HG03196 (cell line): Measurements from ENCODE around the gene SLC9A3.

Experiments
- ATAC-seq: cut with Tn5 transposase; IDR thresholded peaks from one replicate; pipeline ENCODE4 v1.9.1; 2021; ENCODE audit not compliant: unreplicated experiment

Gene SLC9A3

DNA sequence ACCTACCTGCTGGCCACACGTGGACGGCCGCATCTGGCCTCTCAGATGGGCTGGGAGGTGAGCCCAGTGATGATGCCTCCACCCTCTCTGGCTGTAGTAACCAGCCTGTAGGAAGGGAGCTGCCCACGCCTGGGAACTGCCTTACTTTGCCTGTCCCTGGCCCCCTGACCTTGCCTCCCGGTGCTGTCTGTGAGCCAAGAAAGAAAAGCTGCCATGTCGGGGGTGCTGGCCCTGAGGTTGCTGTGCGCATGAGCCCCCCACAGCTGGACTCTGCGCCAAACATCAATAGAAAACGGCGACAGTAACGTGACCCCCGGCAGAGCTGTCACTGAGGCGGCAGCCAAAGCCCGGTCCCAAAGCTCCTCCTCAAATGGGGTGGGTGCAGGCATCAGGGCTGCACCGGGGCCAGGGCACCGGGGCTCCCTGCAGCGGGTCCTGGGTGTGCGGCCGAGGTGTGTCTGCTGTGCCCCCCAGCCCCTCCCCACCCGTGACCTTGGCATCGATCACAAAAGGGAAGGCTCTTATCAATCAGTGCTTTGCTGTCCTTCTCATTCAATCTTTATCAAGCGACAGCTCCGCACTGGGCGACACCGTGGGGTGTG lies 15.3 kb upstream of the SLC9A3 start:
- no peak for ATAC-seq

- no peak for ATAC-seq
Measured at GRCh38 chr5:538801-539468, 14.7 kb upstream of the SLC9A3 start.

DNA sequence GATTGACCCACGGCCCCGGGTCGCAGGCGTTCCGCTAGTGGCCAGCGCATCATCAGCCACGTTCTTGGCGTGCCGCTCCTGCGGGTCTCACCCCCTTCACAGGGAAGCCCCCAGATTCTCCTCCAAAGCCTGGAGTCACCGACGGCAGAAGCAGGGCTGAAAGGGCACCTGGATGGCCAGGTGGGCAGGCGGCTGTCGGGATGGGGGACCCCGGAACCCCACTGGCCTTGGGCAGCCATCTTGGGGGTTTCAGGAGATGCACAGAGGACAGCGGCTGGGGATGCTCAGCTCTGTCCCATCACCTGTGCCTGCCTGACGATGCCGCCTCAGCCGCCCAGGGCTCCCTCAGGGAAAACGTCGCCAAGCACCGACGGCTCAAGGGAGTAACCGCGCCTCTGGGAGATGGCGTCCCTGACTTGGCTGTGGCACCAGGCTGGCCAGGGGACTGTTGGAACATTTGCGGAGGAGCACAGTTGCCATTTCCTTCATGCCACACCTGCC lies 14.1 kb upstream of the SLC9A3 start:
- no peak for ATAC-seq

DNA sequence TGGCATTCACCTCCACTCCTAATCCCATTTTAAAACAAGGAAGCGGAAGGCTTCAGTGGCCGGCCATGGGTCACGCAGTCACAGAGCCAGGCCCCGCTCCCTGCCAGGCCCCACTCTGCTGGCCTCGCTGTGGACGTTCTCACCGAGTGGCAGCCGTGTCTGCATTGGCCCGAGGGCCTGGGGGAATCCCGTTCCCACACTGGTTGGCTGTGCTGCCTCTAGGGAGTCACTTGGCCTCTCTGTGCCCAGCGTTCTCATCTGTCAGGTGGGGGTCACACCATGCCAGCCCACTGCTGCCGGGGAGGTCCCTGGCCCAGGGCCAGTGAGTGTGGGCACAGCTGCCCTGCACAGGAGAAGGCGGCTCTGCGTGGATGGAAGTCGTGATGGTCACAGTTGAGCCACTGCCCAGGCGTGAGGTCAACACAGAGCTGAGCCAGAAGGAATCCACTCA lies 13.4 kb upstream of the SLC9A3 start:
- ATAC-seq: no peak

- ATAC-seq: no peak
Measured at GRCh38 chr5:537098-537497, 12.8 kb upstream of the SLC9A3 start.

- no peak for ATAC-seq
Measured at GRCh38 chr5:535846-536698, 11.8 kb upstream of the SLC9A3 start.

DNA sequence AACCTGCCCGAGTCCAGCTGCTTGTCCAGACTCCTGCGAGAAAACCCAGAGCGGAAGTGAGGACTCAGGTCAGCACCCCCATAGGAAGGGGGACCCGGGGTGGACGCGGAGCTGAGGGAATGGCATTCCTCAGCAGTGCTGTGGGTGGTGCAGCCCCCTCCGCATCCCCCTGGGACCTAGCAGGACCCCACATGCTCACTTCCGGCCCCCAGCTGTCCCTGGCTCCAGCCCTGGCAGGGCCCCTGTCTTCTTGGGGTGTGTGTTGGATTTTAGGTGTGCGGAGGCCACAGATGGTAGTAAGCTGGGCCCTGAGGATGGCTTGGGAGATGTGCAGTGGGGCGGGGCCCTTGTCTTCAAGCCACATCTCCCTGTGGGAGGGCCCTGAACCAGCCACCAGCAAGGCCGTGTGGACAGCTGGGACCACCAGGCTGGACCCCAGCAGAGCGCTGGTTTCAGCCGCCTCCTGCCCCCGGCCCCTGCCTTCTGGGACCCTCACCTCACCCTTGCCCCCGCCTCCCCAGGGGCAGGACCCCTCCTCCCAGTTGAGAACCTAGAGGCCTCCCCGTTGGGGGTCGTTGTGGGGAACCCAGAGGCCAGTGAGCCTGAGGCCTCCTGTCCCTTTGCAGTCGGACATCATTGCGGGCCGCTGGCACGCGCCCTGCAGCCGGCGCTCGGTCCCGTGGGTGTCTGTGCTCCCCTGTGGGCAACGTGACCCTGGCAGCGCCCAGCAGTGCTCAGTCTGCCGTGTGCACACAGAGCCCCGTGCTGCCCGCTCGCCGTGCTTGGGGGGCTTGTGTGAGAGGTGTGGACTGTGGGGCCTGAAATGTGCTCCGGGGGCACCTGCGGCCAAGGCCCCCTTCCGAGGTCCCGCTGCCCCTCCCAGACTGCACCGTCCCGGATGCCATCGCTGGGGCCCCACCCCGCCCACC lies 10.8 kb upstream of the SLC9A3 start:
- no peak for ATAC-seq

GRCh38 chr5:533955-534742 lies 9.9 kb upstream of the SLC9A3 start:
- ATAC-seq: no peak

DNA sequence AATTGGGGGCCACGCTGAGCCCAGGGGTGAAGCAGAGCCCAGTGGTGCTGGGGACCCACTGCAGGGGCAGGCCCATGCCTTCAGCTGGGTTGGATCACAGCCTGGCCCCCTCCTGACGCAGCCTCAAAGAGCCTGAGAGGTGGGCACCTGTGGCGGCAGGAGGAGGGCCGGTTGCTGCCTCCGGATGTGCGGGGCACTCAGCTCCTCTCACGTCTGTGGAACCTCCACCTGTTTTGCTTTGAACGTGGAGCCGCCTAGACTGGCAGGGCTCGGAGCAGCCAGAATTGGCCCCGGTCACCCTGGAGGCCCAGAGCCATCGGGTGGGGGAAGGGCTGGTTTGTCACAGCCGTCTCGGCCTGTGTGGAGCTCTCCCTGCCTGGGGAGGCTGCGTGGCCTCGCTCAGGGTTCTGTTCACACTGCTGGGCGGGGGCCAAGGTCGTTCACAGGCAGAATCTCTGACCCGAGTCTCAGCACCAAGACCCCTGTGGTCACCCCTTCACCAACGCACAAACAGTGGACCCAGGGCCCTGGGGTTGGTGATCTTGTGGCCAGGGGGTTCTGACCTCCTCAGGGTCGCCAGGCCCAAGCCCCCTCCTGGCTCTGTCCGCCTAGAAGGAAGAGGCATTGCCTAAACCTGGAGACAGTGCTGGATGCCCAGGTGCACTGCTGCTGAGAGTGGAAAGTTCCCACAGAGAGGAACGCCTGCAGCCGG lies 9.2 kb upstream of the SLC9A3 start:
- no peak for ATAC-seq

GRCh38 chr5:532521-533242 lies 8.4 kb upstream of the SLC9A3 start:
- ATAC-seq: no peak

DNA sequence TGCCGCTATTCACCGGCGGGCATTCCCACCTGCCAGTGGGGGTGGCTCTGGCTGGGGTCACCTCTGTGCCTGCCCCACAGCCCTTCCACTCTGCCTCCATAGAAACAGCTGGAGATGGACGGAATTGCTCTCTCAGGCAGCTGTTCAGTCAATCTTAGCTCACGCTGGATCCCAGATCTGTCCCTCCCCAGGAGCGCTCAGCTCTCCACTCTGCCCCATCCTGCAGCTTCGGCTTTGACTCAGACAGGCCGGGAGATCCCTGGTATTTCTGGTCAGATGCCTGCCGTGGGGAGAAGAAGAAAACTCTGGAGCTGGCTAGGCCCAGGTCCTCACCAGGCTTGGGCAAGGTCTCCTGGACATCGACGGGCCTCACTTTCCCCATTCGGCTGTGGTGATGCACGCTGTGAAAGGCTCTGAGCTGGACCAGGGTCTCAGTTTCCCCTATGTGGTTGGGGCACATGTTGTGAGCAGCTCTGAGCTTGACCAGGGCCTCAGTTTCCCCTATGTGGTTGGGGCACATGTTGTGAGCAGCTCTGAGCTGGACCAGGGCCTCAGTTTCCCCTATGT lies 7.6 kb upstream of the SLC9A3 start:
- ATAC-seq: no peak

- no peak for ATAC-seq
Measured at GRCh38 chr5:531101-531748, 7.0 kb upstream of the SLC9A3 start.

GRCh38 chr5:530001-530955 lies 6.0 kb upstream of the SLC9A3 start:
- no peak for ATAC-seq

- ATAC-seq: no peak
Measured at GRCh38 chr5:528629-529511, 4.6 kb upstream of the SLC9A3 start.
